GM19397 (cell line): Measurements from ENCODE around the gene MAST3.
A peak's percentile ranks its signal among the peaks of the same experiment; 100 is the strongest.

Source experiments
- ATAC-seq: cut with Tn5 transposase; IDR thresholded peaks from one replicate; pipeline ENCODE4 v1.9.1; 2021; ENCODE audit warnings: mild to moderate bottlenecking, moderate library complexity; ENCODE audit not compliant: unreplicated experiment

Gene MAST3

DNA sequence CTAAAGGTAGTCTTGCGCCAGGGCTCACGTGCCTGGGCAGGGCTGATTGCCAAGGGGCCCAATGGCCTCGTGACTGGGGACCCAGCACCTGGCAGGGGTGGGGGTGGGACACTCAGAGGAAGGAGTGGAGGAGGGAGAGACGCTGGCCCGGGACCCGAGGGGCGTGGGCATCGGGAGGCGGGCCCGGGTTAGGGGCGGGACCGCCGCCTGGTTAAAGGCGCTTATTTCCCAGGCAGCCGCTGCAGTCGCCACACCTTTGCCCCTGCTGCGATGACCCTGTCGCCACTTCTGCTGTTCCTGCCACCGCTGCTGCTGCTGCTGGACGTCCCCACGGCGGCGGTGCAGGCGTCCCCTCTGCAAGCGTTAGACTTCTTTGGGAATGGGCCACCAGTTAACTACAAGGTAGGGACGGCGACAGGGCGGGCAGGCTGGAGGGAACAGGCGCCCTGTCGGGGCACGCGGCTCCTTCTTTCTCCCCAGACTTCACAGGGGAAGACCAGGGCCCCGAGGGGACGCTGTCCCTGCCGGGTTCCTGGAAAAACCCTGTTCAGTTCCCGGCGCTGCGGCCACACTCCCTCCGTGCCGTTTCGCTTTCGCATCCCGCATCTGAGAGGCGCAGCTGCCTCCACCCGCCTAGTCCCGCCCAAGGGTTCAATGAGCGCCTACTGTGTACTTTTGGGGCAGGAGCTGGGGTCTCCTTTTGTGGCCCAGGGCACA lies 76.2 kb downstream of the MAST3 start, which contains the start of gene IFI30:
IFI30 (plus strand) TSS at position 242 of the 717 bp plus-strand sequence; CDS start at position 271, 29 bp downstream.
- peak; percentile 55 for ATAC-seq

DNA sequence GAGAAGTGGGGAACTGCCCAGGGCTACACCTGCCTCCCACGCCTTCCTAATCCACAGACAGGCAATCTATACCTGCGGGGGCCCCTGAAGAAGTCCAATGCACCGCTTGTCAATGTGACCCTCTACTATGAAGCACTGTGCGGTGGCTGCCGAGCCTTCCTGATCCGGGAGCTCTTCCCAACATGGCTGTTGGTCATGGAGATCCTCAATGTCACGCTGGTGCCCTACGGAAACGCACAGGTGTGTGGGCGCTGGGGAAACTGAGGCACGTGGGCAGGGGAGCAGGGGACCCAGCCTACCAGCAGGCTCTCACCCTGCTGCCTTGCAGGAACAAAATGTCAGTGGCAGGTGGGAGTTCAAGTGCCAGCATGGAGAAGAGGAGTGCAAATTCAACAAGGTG lies 77.4 kb downstream of the MAST3 start:
- no peak for ATAC-seq

DNA sequence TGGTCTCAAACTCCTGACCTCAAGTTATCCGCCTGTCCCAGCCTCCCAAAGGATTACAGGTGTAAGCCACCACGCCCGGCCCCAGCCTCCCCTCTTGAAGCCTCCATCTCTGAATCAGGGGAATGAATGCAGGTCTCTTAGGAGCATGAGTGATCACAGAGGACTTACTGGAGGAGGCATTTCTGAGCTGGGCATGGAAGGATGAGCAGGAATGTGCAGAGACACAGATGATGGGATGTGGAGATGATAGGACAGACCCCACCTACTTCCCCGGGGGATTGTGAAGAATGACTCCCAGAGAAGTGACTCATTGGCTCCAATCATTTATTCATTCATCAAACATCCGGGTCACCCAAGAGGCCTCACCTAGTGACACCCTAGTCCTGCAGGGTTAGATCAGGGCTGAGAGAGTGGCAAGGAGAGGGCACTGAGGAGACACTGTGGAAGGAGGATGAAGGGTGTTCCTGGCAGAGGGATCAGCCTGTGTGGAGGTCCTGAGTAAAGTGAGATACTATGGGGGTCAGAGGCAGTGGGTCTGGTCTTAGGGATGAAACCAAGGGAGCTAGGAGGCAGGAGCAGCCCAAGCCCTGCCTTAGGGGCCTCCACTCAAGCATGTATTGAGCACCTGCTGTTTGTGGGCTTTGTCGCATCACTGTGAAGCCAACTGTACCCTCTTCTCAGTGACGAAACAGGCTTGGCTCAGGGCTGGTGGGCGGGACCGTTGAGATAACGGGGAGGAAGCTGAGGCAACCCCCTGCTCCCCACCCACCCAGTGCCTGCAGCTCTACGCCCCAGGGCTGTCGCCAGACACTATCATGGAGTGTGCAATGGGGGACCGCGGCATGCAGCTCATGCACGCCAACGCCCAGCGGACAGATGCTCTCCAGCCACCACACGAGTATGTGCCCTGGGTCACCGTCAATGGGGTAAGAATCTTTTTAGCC lies 79.1 kb downstream of the MAST3 start:
- ATAC-seq: no peak

DNA sequence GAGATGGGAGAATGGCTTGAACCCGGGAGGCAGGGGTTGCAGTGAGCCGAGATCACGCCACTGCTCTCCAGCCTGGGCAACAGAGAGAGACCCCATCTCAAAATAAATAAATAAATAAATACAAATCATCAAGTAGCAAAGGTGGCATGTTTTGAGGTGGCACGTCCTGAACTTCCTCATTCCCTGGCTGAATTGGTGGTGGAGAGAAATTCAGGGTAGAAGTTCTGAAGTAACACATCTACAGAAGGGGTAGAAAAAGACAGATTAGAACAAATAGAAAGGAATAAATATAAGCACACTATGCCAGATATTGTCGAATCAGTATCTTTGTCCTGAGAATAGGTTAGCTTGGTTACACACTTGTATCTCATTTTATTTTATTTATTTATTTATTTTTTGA lies 82.4 kb downstream of the MAST3 start:
- no peak for ATAC-seq

DNA sequence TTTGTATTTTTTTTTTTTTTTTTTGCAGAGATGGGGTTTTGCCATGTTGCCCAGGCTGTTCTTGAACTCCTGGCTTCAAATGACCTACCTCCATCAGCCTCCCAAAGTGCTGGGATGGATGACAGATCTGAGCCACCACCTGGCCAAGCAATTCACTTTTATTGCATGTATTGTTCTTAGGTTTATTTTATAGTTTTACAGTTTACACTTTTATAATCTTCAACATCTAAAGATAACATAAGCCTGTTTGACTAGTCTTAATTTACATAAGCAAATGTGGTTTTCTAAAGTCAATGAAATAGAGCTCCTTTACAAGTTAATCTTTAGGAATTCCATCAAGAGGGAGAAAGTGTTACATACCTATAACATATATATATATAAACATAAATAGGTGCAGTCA lies 86.0 kb downstream of the MAST3 start:
- ATAC-seq: no peak

DNA sequence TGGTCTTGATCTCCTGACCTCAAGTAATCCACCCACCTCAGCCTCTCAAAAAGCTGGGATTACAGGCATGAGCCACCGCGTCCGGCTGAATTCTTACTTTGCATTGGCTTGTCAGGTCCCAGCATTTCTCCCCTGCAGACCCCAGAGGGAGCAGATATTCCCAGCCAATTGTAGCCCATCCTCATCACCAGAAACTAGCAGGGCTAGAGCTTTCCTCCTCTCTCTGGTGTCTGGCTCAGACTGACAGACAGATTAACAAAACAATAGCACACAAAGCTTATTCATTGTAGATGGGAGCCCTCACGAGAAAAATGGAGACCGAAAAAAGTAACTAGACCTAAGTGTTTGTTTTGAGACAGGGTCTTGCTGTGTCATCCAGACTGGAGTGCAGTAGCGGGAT lies 88.0 kb downstream of the MAST3 start:
- ATAC-seq: no peak

DNA sequence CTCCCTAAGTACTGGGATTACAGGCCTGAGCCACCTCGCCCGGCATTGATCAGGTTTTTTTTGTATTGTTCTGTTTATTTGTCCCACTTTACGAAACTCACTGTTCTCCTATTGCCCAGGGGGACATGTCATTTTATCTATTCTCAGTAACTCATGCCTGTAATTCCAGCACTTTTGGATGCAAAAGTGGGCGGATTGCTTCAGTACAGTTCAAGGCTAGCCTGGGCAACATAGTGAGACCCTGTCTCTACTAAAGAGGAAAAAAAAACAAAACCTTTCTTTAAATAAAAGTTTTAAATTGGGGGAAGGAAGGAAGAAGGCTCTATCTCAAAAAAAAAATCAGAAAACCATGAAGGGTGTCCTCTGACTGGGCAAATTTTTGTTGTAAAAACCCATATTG lies 92.7 kb downstream of the MAST3 start:
- no peak for ATAC-seq

DNA sequence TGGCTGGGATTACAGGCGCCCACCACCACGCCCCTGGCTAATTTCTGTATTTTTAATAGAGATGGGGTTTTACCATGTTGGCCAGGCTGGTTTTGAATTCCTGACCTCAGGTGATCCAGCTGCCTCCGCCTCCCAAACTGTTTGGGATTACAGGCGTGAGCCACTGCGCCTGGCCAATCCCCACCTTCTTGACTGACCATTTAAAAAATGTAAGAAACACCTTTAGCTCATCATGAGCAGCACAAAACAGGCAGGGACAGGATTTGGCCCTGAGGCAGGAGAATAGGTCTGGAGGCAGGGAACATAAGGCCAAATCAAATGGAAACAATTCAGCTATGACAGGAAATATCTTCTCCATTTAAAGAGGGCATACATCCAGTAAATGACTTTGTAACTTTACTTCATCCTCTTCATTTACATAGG lies 94.1 kb downstream of the MAST3 start:
- no peak for ATAC-seq

DNA sequence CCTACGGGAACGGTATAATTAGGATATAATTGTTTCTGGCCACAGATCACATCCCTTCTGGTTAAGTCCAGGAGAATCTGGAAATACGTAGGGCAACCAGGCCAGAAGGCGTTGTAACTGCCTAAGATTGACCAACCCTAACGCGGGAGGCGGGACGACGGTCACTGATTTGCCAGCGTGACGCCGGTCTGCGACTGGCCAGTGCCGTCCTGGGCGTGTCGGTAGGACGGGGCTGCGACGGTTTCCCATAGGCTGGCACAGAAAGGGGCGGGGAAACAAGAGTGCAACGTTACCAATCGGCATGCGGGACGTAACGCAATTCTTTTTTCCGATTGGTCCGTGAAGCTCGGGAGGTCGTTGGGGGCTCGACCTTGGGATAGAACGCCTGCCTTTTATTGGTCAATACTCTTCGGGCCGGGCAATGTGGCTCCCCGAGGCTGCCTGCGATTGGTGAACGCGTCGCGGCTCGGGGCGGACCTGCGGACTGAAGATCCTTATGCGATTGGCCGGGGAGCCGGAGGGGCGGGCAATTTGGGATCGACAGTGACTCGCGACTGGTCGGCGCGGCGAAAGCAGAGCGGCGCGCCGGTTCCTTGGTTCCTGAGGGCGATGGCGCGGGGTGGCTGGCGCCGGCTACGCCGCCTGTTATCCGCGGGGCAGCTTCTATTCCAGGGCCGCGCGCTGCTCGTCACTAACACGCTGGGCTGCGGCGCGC lies 95.3 kb downstream of the MAST3 start, which contains the start of gene MPV17L2:
MPV17L2 (plus strand) TSS at position 546 of the 715 bp plus-strand sequence; CDS start at position 610, 64 bp downstream.
- peak; percentile 85 for ATAC-seq

DNA sequence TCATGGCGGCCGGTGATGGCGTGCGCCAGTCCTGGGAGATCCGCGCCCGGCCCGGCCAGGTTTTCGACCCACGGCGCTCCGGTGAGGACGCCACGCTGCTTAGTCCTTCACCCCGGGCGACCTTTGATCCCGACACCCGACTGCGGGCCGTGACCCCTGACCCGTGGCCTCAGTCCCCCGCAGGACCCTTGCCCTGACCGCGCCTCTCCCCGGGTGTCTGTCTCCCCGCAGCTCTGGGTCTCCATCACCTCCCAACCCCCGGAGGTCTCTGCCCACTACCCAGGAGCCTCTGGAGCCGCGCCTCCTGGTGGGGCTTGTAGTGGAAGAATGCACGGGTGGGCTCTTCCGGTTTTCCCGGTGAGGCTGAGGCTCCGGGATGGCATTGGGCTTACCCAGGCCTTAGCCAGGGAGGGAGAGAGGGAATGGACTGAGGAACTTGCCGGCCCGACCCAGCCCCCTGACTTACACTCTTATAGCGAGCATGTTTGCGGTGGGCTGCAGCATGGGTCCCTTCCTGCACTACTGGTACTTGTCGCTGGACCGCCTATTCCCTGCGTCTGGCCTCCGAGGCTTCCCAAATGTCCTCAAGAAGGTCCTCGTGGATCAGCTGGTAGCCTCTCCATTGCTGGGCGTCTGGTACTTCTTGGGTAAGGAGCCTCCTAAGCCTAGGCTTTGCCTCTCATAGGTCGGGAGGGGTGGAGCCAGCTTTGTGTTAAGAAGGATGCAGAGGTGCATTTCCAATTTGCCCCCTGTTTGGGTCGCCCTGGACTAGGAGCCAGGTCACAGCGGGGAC lies 96.0 kb downstream of the MAST3 start:
- no peak for ATAC-seq

DNA sequence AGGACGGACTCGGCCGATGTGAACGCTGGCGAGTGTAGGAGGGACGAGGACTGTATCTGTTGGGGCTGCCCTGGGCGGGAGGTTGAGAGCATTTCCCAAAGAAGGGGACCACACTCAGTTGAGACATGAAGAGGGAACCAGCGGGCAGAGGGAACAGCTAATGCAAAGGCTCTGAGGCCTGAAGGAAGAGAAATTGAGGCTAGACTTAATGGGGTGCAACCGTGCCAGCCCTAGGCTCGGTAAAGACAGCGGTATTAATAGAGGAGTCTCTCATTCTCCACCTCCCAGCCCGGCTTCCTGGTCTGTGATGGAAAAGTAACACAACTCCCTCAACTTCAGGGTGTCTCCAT lies 96.6 kb downstream of the MAST3 start:
- ATAC-seq: no peak

DNA sequence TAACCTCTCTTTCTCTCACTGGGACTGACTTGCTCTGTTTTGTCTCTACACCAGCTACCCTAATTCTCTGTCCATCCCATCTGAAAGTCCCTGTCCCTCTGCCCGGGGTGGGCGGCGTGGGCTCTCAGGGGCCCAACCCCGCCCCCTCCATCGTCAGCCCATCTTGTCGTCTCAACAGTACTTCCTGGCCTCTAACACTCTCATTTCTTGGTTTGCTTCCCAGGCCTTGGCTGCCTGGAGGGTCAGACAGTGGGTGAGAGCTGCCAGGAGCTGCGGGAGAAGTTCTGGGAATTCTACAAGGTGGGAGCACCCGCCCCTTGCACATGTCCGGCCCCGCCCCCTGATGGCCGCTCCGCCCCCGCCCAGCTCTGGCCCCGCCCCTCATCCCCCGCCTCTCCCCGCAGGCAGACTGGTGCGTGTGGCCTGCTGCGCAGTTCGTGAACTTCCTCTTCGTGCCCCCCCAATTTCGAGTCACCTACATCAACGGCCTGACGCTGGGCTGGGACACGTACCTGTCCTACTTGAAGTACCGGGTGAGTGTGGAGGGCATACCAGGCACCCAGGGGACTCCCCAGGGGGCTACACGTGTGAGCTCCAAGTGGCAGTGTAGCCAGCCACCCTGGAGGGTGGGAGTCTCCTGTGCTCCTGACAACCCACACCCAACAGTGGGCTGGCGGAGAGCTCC lies 97.1 kb downstream of the MAST3 start:
- ATAC-seq: no peak

DNA sequence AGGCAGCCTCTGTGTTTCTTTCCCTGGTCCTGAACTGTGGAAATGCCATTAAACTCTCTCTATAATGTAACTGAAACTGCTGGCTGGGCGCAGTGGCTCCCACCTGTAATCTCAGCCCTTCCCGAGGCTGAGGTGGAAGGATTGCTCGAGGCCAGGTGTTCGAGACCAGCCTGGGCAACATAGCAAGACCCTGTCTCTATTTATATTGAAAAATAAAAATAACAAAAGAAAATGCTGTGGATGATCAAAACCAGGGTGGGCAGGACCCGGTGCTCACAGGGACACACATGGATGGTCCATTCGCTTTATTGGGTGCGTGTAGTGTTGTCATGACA lies 98.9 kb downstream of the MAST3 start:
- ATAC-seq: no peak

DNA sequence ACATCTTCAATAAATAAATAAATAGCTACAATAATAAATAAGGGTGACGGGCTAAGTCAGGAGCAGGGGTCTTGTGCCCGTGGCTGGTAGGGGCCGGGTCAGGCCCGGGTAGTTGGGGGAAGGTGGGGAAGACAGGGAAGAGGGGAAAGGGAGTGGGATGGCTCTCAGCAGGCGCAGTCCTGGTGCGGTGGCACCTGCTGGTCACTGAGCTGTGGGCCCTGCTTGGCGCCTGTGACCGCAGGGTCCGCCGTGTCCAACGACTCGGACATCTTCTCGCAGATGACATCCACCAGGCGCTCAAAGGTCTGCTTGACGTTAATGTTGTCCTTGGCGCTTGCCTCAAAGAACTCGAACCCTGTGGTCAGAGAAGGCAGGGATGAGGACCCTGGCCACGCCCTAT lies 99.7 kb downstream of the MAST3 start:
- no peak for ATAC-seq

DNA sequence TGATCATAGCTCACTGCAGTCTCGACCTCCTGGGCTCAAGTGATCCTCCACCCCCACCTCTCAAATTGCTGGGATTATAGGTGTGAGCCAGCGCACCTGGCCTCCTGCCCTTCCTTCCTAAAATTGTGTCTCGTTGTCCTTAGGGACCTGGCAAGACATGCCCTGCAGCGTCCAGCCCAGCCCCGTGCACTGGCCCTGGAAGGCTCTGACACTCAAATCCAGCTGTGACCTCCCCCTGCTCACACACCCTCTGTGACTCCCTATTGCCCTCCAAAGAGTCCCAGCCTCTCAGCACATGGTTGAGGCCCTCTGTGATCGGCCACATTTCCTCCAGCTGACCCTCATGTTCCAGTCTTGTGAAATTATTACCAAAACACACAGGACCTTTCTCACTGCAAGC lies 100.4 kb downstream of the MAST3 start:
- no peak for ATAC-seq

DNA sequence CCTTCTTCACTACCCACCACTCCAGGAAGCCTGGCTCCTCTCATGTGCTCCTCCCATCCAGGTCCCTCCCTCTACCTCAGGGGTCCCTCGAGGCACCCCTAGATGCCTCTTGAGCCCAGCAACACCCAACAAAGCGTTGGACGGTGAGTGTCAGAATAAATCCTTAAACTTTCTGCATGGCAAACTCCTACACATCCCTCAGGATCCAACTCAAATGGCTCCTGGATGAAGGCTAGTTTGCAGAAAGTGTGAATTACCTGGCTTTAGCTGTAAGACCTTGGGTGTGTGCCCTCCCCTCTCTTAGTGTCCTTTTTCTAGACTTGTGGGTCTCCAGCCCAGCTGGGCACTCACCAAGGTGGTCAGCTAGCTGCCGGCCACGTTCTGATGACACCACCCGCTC lies 100.8 kb downstream of the MAST3 start:
- ATAC-seq: no peak
